HCEC 1CT (cell line): Measurements from ENCODE around the gene ARL8A.
"Not testable (repeated sequence)": the region's sequence is repeated elsewhere in the genome, so short reads cannot be mapped to it uniquely, and the experiment has no call there.

ENCODE experiments used
- DNase-seq: peaks from one replicate; pipeline ENCODE4 v3.0.0-alpha.2; 2017

The ARL8A gene

DNA sequence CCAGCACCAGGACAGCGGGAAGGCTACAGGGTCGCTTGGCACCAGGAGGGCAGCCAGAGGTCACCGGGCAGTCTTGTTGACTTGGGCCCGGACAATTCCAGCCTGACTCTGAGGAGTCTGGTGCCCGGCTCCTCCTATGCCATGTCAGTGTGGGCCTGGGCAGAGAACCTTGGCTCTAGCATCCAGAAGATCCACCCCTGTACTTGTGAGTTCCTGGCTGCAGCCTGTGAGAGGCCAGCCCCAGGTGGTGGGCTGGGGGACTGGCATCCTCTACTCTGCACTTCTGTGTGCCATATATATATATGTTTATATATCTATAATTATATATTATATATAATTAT lies 27.4 kb upstream of the ARL8A start:
- DNase-seq, result no peak

DNA sequence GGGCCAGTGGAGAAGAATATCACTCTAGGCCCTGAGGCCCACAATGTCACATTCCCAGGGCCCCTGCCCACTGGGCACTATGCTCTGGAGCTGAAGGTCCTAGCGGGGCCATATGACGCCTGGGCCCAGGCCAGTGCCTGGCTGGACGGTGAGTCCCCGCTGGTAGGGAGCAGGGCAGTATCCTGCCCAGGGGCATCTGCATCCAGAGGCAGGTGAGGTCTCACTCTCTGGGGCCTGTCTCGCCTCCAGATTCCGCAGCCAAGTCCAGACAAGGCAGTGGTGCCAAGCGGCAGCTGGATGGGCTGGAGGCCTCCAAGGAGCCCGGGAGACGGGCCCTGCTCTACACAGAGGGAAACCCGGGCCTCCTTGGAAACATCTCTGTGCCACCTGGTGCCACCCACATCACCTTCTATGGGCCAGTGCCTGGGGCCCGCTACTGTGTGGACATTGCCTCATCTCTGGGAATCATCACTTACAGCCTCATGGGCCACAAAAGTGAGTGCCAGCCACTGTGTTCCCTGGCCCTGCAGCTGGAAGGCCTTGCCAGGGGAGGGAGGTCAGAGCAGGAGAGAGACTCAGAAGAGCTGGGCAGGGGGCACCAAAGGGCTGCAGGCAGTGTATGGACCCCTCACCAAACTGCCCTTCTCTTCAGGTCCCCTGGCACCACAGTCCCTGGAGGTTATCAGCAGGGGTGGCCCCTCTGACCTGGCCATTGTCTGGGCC lies 26.9 kb upstream of the ARL8A start:
- no peak for DNase-seq

DNA sequence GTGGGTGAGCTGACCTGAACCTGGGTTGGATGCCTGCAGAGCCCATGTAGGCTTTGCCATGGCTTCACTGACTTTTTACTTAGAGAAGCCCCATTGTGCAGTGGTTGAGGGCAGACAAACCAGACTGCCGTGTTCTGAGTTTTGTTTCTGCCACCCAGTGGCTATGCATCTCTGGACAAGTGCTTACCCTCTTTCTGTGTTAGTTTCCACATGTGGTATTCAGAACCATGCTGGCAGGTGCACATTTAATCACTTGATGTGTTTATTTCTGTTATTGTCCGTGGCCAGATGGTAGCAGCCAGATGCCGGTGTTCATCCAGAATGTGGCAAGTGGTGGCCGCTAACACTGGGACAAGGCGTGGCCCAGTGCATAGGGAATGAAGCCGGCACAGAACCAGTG lies 26.2 kb upstream of the ARL8A start:
- DNase-seq, result no peak

DNA sequence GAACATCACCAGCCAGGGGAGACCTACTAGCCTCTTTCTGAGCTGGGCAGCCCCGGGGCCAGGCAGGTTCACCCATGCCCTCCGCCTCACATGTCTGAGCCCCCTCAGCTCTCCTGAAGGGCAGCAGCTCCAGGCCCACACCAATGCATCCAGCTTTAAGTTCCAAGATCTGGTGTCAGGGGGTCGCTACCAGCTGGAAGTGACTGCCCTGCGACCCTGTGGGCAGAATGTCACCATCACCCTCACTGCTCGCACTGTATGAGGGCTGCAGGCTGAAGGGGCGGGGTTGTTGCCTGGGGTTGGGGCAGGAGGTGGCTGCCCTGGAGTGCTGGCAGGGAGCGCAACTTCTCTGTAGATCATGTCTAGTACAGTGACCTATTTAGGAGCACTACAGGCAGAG lies 24.3 kb upstream of the ARL8A start:
- DNase-seq, result no peak

DNA sequence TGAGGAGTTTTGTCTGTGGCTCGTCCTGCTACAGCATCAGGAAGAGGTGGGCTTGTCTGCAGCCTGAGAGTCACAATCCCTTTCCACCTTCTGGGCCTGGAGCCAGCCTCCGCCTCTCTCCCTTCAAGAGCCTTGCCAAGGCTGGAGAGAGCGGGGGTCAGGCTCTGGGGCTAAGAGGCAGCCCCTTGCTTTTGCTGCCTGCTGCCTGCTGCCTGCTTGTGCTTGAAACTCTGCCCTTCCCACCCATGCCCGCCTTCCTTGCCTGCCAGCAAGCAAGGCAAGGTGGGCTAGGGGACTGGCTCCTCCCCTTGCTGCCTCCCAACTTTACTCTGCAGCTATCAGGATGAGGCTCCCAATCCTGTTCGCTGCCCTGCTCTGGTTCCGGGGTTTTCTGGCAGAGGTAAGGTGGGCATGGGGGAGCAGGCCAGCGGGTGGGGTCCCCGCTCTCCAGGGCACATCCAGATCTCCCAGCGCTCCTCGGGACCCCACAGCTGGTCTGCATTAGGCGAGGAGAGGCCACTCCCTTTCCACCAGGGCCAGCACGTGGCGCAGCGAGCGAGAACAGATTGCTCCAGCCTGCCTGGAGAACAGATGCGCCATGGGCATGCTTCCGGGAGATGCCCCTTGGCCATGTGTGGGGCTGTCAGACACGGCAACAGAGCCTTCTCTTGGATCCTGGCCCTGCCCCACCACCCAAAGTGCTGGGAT lies 23.3 kb upstream of the ARL8A start:
- DNase-seq, result peak; percentile 31

DNA sequence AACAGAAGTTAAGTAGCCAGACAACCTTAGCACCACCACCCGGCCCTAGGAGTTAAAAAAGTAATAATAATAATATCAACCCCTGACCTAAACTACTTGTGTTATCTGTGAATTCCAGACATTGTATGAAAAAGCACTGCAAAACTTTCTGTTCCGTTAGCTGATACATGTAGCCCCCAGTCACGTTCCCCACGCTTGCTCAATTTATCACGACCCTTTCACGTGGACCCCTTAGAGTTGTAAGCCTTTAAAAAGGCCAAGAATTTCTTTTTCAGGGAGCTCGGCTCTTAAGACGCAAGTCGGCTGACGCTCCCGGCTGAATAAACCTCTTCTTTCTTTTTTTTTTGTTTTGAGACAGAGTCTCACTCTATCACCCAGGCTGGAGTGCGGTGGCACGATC lies 22.5 kb upstream of the ARL8A start:
- not testable (repeated sequence) for DNase-seq

DNA sequence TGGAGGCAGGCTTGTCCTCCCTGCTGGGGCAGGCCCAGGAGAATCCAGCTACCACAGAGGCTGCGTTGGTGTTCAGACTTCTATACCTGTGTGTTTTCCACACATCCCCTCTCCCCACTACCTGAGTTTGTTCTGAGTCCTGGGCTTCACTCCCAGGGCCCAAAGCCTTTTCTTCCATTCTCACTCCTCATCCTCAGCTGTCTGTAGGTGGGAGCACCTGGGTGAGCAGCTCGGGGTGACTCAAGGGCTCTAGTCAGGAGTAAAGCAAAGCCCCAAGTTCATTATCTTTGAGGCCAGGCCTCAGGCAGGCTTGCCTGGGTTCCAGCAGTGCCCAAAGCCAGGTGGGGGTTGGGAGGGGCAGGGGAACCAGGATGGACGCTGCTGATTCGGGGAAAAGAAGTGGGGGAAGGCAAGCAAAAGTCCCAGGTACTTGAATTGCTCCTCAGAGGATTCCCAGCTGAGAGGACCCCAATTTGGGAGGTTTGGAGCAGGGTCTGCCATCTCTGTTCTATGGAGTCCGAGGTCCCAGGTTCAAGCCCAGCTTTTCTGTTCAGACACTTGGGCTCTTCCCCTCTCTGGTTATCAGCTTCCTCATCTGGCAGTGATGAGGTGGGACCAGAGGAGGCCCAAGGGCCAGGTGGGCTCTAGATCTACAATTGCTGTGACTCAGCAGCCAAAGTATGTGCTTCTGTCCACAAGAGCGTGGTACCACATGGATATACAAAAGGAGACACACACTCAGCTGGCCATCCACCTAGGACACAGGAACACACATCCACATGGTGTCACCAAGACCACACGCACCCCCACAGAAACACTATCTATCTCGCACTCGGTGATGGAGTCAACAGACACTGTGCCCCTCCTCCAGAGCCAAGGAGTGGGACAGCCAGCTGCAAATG lies 21.7 kb upstream of the ARL8A start:
- DNase-seq, result no peak

DNA sequence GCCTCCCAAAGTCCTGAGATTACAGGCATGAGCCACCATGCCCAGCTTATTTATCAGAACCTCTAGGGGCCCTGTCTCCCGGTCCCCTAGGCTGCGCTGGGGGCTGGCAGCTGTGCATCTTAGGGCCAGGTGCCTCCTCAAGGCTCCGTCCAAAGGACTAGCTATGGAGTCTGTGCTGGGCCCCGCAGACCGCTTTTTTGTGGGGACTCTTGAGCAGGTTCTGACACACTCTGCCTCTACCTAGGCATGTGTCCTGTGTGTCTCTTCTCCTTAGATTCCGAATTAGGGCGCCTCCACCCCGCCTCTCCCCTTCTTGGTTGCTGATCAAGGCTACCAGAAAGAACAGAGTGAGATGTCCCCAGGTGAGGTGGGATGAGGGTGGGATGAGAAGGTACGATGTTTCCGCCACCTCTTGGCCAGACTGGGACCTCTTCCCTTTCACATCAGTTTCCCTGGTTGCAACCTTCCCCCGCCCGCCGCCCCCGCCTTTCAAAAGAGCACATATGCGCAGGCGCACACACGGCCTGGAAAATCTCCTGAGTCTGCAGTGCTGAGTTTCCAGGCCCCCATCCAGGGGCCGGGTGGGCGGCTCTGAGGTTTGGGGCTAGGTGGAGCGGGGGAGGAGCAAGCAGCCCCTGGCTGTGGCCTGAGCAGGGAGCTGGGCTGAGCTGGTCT lies 20.9 kb upstream of the ARL8A start:
- DNase-seq, result no peak

DNA sequence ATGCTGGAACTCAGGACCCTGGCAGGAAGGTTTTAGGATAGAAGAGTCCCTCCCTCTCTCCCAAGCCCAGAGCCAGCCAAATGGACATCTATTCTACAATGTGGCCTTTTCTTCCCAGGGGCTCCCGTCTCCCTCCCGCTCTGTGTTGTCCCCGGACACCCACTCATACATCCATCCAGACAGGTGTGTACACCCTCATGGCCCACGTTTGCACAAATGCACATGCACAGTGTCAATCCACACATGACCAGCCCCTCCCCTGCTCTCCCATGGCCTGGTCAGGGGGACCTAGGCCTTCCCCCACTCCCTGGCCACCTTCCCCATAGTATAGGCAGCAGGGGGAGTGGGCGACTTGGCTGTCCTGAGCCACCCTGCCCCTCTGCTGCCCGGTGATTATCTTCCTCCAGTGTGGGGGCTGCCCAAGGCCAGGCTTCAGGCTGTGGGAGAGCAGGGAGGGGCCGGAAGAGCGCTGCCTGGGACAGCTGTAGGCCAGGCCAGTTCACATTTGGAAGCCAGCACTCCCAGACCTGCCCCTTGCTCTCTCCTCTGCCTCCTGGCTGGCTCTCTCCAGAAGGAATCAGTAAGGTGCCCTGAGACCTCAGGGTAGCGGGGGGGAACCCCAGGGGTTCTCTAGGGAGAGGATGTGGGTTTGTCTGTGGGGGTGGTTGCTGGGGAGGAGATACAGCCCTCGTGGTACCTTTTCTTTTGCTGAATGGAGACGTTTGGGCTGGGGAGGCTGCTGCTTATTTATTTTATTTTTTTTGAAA lies 19.9 kb upstream of the ARL8A start:
- DNase-seq, result no peak

DNA sequence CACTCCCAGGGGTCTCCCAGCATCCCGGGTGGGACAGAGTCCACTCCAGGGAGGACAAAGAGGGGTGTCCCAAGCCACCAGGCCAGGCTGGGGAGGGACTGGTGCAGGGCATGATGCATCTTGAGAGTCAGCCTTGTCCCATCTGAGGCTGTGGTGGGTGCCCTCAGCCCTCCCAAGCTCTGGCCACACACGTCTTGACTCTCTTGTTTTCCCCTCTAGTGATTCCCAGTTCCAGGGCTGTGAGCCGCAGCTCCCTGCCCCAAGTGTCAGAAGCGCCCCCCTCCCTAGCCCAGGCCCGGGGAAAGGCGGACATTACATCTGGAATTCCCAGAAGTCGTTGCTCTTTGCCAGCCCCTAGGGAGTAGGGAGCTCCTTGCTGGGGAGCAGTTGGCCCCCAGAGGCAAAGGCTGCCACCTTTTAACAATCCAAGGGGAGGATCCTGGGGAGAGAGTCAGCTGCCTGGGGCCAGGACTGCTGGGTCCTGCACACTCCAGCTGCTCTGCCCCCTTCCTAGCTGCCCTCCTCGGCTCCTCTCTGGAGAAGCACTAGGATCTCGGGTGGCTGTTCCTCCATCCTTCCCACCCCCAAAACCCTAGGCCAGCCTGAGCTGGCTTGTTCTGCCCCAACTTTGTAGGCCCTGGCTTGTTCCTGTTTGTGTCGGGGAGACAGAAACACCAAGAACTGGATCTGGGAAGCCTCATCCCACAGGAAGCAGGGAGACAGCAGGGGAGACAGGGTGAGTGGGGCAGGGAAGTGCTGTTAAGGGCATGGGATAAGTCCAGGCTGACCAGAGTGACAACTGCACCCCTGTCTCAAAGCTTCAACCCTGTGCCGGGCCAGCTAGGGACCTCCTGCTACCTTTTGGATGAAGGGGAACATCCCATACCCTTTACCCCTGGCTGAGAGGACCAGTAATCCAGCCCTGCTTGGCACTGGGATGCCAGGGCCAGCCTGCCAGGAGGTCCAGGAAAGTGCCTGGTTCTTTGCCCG lies 19.0 kb upstream of the ARL8A start:
- no peak for DNase-seq

DNA sequence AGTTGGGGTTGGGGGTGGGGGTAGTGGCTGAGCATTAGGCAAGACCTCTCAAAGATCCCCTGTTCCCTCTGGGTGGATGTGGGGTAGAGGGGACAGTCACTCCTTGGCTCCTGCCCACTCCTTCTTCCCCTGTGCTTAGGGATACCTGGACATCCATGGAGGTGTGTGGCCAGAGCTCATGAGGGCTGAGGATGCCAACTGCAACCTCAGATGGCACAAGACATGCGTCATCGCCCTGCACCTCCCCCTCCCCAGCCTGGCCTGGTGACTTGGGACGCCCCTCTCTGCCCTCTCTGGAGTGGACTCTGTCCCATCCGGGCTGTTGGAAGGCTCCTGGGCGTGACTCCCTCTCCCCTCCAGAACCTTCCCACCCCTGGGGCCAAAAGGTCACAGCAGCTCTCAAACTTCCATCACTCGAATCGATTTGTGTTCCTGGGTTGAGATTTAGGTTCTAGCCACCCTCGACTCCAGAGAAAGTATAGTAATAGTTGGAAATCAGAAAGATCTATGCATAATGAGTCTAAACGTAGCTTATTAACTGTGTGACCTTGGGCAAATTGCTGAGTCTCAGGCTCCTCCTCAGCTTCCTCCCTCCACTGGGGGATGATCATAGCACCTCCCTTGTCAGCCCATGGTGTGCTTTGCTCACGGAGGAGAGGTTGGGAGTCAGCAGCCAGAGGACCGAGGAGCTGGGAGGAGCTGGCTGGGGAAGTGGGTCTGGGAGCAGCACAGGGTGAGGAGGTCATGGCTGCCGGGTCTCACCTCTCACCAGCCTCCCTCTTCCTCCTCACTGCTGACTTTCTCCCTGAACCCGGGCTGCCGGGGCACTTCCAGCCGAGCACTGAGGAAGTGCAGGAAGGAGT lies 18.1 kb upstream of the ARL8A start:
- DNase-seq, result no peak

DNA sequence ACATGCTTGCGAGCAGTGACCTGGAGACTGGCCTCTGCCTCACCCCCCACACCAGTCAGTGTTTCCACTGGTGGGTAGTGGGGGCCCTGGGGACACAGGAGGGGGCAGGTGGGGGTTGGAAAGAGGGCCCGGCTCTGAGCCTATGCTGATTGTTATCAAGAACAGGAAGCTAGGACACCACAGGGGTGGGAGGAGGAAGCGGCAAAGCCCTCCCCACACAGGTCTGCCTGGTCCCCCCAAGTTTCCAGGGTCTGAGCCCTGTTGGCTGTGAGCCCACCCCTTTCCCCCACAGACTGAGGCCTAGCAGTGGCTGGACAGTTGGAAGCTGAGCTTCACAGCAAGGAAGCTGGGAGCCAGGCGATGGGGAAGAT lies 17.5 kb upstream of the ARL8A start:
- DNase-seq, result no peak

DNA sequence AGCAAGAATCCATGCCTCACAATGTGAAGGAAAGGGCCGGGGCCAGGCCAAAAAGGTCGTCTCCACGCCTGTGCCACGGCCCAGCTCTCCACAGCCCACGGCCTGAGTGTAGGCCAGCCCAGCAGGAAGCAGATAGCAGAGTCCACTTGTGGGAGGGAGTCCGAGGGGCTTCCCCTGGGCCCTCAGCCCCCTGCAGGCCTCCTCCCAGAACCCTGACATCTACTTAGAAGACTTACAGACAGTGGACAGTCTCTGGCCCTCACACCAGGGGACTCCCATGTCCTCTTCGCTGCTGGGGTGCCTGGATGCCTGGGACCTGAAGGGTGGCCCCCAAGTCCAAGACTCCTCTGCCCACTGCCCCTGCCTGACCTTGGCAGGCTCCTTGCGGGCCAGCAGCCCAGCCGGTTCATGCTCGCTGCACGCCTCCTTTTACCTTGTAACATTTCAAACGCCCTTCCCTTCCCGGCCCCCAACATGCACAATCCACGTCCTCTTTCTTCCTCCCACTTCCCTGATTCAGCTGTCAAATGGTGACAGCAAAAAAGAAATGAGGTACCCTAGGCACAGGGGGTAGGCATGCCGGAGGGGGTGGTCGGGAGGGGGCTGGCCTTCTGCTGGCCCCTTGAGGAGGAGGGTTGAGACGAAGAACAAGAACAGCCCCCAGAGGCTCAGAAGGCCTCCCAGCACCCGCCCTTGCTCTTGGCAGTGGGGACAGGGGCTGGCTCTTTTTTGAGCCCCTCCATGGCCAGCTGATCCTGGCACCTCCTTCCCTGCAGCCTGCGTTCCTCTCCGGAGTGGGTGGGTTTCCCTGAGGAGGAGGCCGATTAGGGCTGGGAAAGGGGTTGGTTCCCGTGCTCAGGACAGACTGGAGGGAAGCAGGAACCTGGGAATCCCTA lies 16.9 kb upstream of the ARL8A start:
- no peak for DNase-seq

DNA sequence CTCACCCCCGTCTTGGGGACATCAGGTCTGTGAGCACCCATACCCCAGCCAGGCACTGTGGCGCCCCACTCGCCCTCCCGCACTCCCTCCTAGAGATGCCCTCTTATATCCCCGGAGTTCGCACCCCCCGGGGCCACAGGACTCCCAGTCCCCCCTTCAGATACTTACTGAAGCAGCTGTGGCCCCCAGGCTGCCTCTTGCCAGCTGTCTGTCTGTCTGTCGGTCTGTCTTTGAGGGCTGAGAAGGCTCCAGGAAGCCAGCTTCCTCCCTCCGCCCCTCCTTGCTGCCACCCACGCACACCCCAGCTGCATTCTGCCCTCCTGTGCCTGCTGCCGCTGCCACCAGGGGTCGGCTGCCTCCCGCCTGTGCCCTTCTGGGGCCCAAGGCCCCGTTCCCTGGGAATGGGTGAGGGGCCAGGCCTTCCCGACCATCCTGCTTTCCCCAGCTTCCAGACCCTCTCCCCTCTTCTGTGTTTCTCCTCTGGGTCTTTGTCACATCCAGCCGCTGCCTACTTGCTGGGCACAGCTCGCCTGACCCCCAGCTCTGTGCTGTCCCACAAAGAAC lies 15.9 kb upstream of the ARL8A start, which contains the start of gene PTPN7:
Gene PTPN7, minus strand, starts transcription at position 226 of the 564 bp plus-strand sequence. CDS start 1,200 bp downstream, outside the sequence.
- DNase-seq, result no peak

DNA sequence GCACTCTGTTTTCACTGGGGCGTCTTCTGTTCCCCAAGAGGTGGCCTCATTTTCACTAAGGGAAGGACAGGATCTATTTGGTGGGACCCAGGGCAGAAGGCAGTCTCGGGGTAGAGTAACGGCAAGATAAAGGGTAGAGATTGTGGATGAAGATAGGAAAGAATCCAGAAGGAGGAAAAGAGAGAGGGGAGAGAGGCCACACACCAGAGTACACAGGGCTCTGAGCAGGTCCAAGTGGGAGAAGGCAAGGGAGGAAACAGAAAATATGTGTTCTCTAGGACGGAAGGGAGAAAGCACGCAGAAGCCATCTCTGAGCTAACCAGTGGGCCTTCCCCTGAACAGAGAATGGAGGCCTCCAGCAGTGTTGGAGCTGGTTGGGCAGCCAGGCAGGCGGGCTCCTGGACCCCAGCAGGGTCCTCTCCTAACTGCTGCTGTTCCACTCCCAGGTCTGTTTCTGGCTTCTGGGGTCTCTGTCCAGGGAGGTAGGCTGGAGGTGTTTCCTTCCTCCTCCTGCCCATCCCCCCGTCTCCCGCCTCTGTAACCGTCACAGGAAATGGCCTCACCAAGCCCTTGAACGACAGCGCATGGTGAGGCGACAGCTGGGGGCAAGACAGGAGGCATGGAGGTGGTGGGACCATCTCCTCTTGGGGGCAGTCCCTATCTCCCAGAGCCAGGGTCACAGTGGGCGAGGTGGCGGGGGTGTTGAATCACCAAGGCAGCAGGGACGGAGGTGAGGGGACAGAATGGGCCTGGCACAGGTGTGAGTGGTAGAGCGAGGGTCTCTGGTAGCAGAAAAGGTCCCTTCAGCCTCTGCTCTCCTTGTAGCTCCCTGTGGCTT lies 15.2 kb upstream of the ARL8A start:
- no peak for DNase-seq

DNA sequence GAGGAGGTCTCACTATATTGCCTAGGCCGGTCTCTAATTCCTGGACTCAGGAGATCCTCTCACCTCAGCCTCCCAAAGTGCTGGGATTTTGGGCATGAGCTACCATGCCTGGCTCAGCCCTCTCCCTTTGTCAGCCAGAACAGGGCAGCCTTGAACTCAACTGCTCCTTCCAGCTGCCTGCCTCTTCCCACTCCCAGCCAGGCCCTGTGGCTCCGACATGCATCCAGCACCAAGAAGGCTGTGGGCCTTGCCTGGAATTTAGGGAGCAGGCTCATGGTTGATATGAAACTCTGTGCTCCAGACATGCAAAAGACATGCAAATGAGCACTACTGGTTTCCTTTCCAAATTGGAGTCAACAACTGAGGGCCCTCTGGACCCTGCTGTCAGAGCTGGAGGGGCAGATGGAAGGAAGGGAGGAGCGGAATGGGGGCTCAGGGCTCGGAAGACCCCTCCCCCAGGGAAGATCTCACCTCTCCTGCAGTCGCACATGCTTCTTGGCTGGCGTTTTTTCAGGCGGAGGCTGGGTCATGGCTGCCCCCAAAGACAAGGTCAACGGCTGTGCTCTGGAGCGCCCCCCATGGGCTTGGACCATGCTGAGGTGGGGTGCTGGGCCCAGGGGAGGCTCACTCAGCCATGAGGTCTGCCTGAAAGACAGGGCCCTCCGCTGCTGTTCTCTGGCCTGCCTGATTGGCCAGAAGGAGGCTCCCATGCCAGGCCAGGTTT lies 14.4 kb upstream of the ARL8A start:
- no peak for DNase-seq

DNA sequence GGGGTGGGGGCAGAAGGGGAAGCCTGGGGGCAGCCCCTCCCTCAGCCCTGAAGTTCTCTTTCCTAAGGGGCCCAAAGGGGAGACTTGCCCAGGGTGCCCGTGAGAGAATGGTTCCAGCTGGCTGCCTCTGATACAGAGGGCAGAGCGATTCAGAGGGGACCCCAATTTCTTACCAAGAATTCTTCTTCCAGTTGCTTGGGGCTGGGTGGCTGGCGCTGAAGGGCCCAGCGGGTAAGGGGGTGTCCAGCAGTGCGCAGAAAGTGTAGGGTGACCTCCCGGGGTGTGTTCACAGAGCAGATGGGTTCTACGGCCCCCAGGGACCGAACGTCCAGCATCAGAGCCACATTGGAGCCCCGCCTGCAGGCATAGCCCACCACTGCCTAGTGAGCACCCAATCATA lies 13.4 kb upstream of the ARL8A start:
- DNase-seq, result no peak
